Smooth muscle cell (in vitro differentiated cells): Measurements from ENCODE around the gene PPHLN1. TPM values are rescaled to one million over a fixed set of nuclear protein-coding genes. Genes with fewer than 3 reads are reported as not detected.

Source experiments
- DNase-seq: peaks from one replicate; lab custom pipeline; 2025; ENCODE audit not compliant: unreplicated experiment; lab: John Stamatoyannopoulos, UW
- H2AFZ ChIP-seq: fragments of 200-600 bp; sonication (generic); 2 replicates; pipeline ENCODE4 v1.6.0; 2016; ENCODE audit warnings: antibody characterized with exemption, low read depth, mild to moderate bottlenecking
- H3F3A ChIP-seq: fragments of 200-600 bp; sonication (generic); 2 replicates; pipeline ENCODE4 v1.6.0; 2017; ENCODE audit warnings: antibody characterized with exemption, low read depth
- H3K27ac ChIP-seq: fragments of 200-600 bp; sonication (generic); 2 replicates; pipeline ENCODE4 v1.5.1; 2016; ENCODE audit warnings: low read depth, mild to moderate bottlenecking
- H3K27me3 ChIP-seq: fragments of 200-600 bp; sonication (generic); 2 replicates; pipeline ENCODE4 v1.6.1; 2016; ENCODE audit warnings: low read depth, mild to moderate bottlenecking
- H3K36me3 ChIP-seq: fragments of 200-600 bp; sonication (generic); 2 replicates; pipeline ENCODE4 v1.5.1; 2016; ENCODE audit warnings: low read depth
- H3K4me1 ChIP-seq: fragments of 200-600 bp; sonication (generic); 2 replicates; pipeline ENCODE4 v1.5.1; 2016; ENCODE audit warnings: low read depth
- H3K4me2 ChIP-seq: fragments of 200-600 bp; sonication (generic); 2 replicates; pipeline ENCODE4 v1.6.0; 2016; ENCODE audit warnings: mild to moderate bottlenecking
- H3K4me3 ChIP-seq: fragments of 200-600 bp; sonication (generic); 2 replicates; pipeline ENCODE4 v1.5.1; 2016; ENCODE audit warnings: mild to moderate bottlenecking
- H3K79me2 ChIP-seq: fragments of 200-600 bp; sonication (generic); 2 replicates; pipeline ENCODE4 v1.6.0; 2016; ENCODE audit warnings: low read depth, mild to moderate bottlenecking
- H3K9ac ChIP-seq: fragments of 200-600 bp; sonication (generic); 2 replicates; pipeline ENCODE4 v1.6.0; 2016; ENCODE audit warnings: low read depth
- H3K9me3 ChIP-seq: fragments of 200-600 bp; sonication (generic); replicated peaks from 2 replicates; pipeline ENCODE4 v1.5.1; 2016; ENCODE audit warnings: low read depth
- H4K20me1 ChIP-seq: fragments of 200-600 bp; sonication (generic); 2 replicates; pipeline ENCODE4 v1.6.0; 2016; ENCODE audit warnings: low read depth
- CTCF ChIP-seq: fragments of 200-600 bp; sonication (generic); IDR thresholded peaks from 2 replicates; pipeline ENCODE4 v1.5.1; 2017; ENCODE audit warnings: borderline replicate concordance, mild to moderate bottlenecking, antibody characterized with exemption; ENCODE audit not compliant: insufficient read depth, poor library complexity, severe bottlenecking
- WGBS: methylation state at CpG from one replicate; pipeline ENCODE4 v1.1.7; 2016; ENCODE audit warnings: low lambda C conversion rate; 5-methylcytosine and 5-hydroxymethylcytosine counted together
- polyA plus RNA-seq: library from polyadenylated mRNA; unstranded; fragments of >200 nt; fragmentation: Nextera tagmentation; extraction: Ambion mirVana; gene quantifications from 2 replicates; pipeline ENCODE4 v1.2.1, GENCODE V29; 2016
- total RNA-seq: library from RNA; depleted of rRNA; stranded (reverse); fragments of >200 nt; gene quantifications from 2 replicates; pipeline ENCODE4 v1.2.3, GENCODE V29; 2014

The PPHLN1 gene
- total and polyA plus RNA-seq, 2 experiments from 2014 or later, result 49.2 to 59.6 TPM

- Histone ChIP-seq H3K9ac (no peak overlapping the region), H3K36me3 (peaks cover 9% of the 10 kb centered on the region), H3K4me2 (no peak overlapping the region), H4K20me1 (peaks cover 94% of the 10 kb centered on the region), H3K4me1 (peaks cover under 1% of the 10 kb centered on the region), H3K9me3 (no peaks in the 10 kb centered on the region), H3K4me3 (no peak overlapping the region), H3F3A (no peaks in the 10 kb centered on the region), H3K27ac (no peak overlapping the region), H2AFZ (no peak overlapping the region), H3K27me3 (no peaks in the 10 kb centered on the region), H3K79me2 (peaks cover 97% of the 10 kb centered on the region)
- peak; percentile 59 for TF ChIP-seq CTCF
- DNase-seq, result no peak
- 74% methylated on average over 4 of the region's 4 CpGs for WGBS
Observed at GRCh38 chr12:42332301-42333285, 6.6 kb downstream of the PPHLN1 start.

GRCh38 chr12:42336286-42336685 lies 10.3 kb downstream of the PPHLN1 start:
- H4K20me1 ChIP-seq, result peaks cover 94% of the 10 kb centered on the region
- H3K4me1 ChIP-seq, result no peaks in the 10 kb centered on the region

GRCh38 chr12:42338280-42338679 lies 12.3 kb downstream of the PPHLN1 start:
- Histone ChIP-seq H3K4me2 (no peak overlapping the region), H2AFZ (no peak overlapping the region), H3K9ac (no peak overlapping the region), H3K9me3 (no peaks in the 10 kb centered on the region), H3K4me1 (no peaks in the 10 kb centered on the region), H3K27ac (no peak overlapping the region), H3K27me3 (no peaks in the 10 kb centered on the region), H4K20me1 (peaks cover 90% of the 10 kb centered on the region), H3K79me2 (peaks cover 87% of the 10 kb centered on the region), H3K36me3 (peaks cover 9% of the 10 kb centered on the region), H3K4me3 (no peak overlapping the region), H3F3A (no peaks in the 10 kb centered on the region)
- no peak for TF ChIP-seq CTCF
- no peak for DNase-seq
- WGBS, result 97% methylated on average over 2 of the region's 2 CpGs

More at GRCh38 chr12:42336286-42336685, 10.3 kb downstream of the PPHLN1 start:
- DNase-seq, result no peak
- no peak overlapping the region for H3K27ac ChIP-seq
- H3K27me3 ChIP-seq, result no peaks in the 10 kb centered on the region
- no peak overlapping the region for H2AFZ ChIP-seq
- H3K9ac ChIP-seq, result no peak overlapping the region
- H3K4me3 ChIP-seq, result no peak overlapping the region
- H3K9me3 ChIP-seq, result no peaks in the 10 kb centered on the region
- no peak for TF ChIP-seq CTCF
- H3K79me2 ChIP-seq, result peaks cover 93% of the 10 kb centered on the region
- peaks cover 9% of the 10 kb centered on the region for H3K36me3 ChIP-seq
- no peaks in the 10 kb centered on the region for H3F3A ChIP-seq
- 62% methylated on average over 1 of the region's 1 CpG for WGBS
- H3K4me2 ChIP-seq, result no peak overlapping the region

- Histone ChIP-seq H3K79me2 (peaks cover 85% of the 10 kb centered on the region), H3K36me3 (no peaks in the 10 kb centered on the region), H2AFZ (no peak overlapping the region), H3K9me3 (no peaks in the 10 kb centered on the region), H3K27ac (no peak overlapping the region), H4K20me1 (peaks cover 91% of the 10 kb centered on the region), H3K9ac (no peak overlapping the region), H3F3A (no peaks in the 10 kb centered on the region), H3K4me3 (no peak overlapping the region), H3K4me2 (no peak overlapping the region), H3K27me3 (no peaks in the 10 kb centered on the region), H3K4me1 (no peaks in the 10 kb centered on the region)
- WGBS, result 84% methylated on average over 2 of the region's 2 CpGs
- DNase-seq, result no peak
- TF ChIP-seq CTCF, result no peak
Observed at GRCh38 chr12:42342028-42342427, 16.1 kb downstream of the PPHLN1 start.
